GM12878 (cell line): ENCODE results near the gene PHC2. TPM values are rescaled to one million over a fixed set of nuclear protein-coding genes. Genes with fewer than 3 reads are reported as not detected.

ENCODE experiments used
- CHD1 ChIP-seq: IDR thresholded peaks from 2 replicates; pipeline ENCODE4 v1.6.1; 2012; ENCODE audit warnings: low read depth, low read length, improper control_type of control experiment
- FOXM1 ChIP-seq: IDR thresholded peaks from 2 replicates; pipeline ENCODE4 v1.6.1; 2012; ENCODE audit warnings: low read depth, mild to moderate bottlenecking, inconsistent platforms, low read length, moderate library complexity
- IRF3 ChIP-seq: fragments of 450-650 bp; IDR thresholded peaks from 2 replicates; pipeline ENCODE4 v1.6.1; 2014; ENCODE audit warnings: mild to moderate bottlenecking
- NR2C1 ChIP-seq: fragments of 450-650 bp; IDR thresholded peaks from 2 replicates; pipeline ENCODE4 v1.6.1; 2017; ENCODE audit warnings: antibody characterized with exemption, mild to moderate bottlenecking, moderate library complexity
- RUNX3 ChIP-seq: IDR thresholded peaks from 2 replicates; pipeline ENCODE4 v1.6.1; 2012; ENCODE audit warnings: low read length, inconsistent platforms
- ZNF687 ChIP-seq: fragments of 450-650 bp; IDR thresholded peaks from 2 replicates; pipeline ENCODE4 v1.6.1; 2017; ENCODE audit warnings: mild to moderate bottlenecking, moderate library complexity
- polyA plus RNA-seq, 11 experiments: library from polyadenylated mRNA; depleted of rRNA in 4 of 11; unstranded in 6 of 11; stranded (reverse) in 5 of 11; fragments of >200 nt; fragmentation: Nextera tagmentation in 4 of 11; fragmentation: Illumina TruSeq in 1 of 11; extraction: Ambion mirVana in 4 of 11; extraction: Trizol in 1 of 11; gene quantifications; 1 replicate in 1 of 11; 2 replicates in 10 of 11; pipeline versions ENCODE4 v1.2.1 to v1.2.3, GENCODE V29; 2011 to 2016; ENCODE audit warnings: inconsistent platforms in 2 of 11, missing spikeins in 2 of 11, low read depth in 1 of 11
- total RNA-seq, 4 experiments: library from RNA; depleted of rRNA in 3 of 4; stranded (reverse); fragments of >200 nt in 3 of 4; fragmentation: Illumina TruSeq in 1 of 4; extraction: Trizol in 1 of 4; gene quantifications; 2 replicates each; pipeline versions ENCODE4 v1.2.1 to v1.2.3, GENCODE V29; 2013 to 2021

The PHC2 gene
- total and polyA plus RNA-seq, 10 of the 15 experiments (the other 5 are each of a cell fraction or from before 2014, with no cell fraction given): 2.0 to 35.9 (median 16.4) TPM

GRCh38 chr1:33388805-33389771 lies 41.8 kb downstream of the PHC2 start (continued):
- TF ChIP-seq ZNF687 (no peak), FOXM1 (no peak), RUNX3 (no peak), IRF3 (no peak), CHD1 (no peak), NR2C1 (no peak)
